Stimulated activated naive B cell treated with anti-CD40 and anti-IgM and Interleukin-4, amounts not matched to agents 10 μg/mL and 1 μg/mL and 100 μg/mL, for 72 hours (primary cell): ENCODE measurements around the gene SRSF11.

ENCODE experiments used
- ATAC-seq, 2 donors: fragments of 150-1000 bp; cut with Tn5 transposase; replicated peaks; 2 replicates each; pipeline ENCODE4 v1.10.0; 2021; ENCODE audit warnings: moderate library complexity in 1 of 2
- DNase-seq: peaks from one replicate; pipeline ENCODE4 v3.0.0; 2021
- H3K27ac Mint-ChIP-seq: one replicate; pipeline ENCODE4 v1.8.0; 2022; ENCODE audit warnings: mild to moderate bottlenecking, mixed read lengths
- H3K27me3 Mint-ChIP-seq, 2 donors: one replicate each; pipeline ENCODE4 v1.8.0; 2022; ENCODE audit warnings: mixed read lengths in 2 of 2
- H3K36me3 Mint-ChIP-seq, 2 donors: one replicate each; pipeline ENCODE4 v1.8.0; 2022; ENCODE audit warnings: mixed read lengths in 2 of 2, mild to moderate bottlenecking in 1 of 2
- H3K4me1 Mint-ChIP-seq, 2 donors: one replicate each; pipeline ENCODE4 v1.8.0; 2022; ENCODE audit warnings: mixed read lengths in 2 of 2, mild to moderate bottlenecking in 1 of 2
- H3K4me3 Mint-ChIP-seq, 2 donors: one replicate each; pipeline ENCODE4 v1.8.0; 2022; ENCODE audit warnings: mild to moderate bottlenecking in 2 of 2, mixed read lengths in 2 of 2, moderate library complexity in 1 of 2
- H3K9me3 Mint-ChIP-seq, 2 donors: one replicate each; pipeline ENCODE4 v1.8.0; 2022; ENCODE audit warnings: mixed read lengths in 2 of 2, mild to moderate bottlenecking in 1 of 2

SRSF11 gene

DNA sequence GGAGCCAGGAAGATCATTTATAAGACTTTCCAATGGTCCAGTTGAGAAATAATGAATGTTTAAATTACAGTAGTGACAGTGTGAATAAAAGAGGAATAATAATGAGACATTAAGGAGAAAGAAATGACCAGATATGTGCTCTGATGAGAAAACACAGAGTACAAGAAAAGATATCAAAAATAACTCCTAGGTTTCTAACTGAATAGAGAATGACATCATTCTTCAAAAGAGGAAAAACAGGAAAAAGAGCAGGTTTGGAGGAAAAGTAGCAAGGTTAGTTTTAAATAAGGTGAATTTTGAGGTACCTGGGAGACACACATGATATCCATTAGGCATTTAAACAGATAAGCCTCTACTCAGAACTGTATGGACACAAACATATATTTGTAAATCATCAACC lies 78.3 kb downstream of the SRSF11 start:
- H3K4me3 Mint-ChIP-seq: no peak overlapping the region
- no peaks in the 10 kb centered on the region for H3K27me3 Mint-ChIP-seq
- DNase-seq: no peak
- ATAC-seq: no peak
- H3K27ac Mint-ChIP-seq: no peak overlapping the region
- H3K9me3 Mint-ChIP-seq: no peaks in the 10 kb centered on the region
- H3K4me1 Mint-ChIP-seq: peaks cover 3 to 4% of the 10 kb centered on the region in 2 donors
- peaks cover 27 to 41% of the 10 kb centered on the region in 2 donors for H3K36me3 Mint-ChIP-seq
